Hepatocyte (in vitro differentiated cells): ENCODE results near the gene FOXRED1.

ENCODE experiments used
- EZH2 ChIP-seq: fragments of 200-600 bp; sonication (generic); IDR thresholded peaks from 2 replicates; pipeline ENCODE4 v1.6.1; 2016; ENCODE audit warnings: antibody characterized with exemption, mild to moderate bottlenecking, borderline replicate concordance
- EZH2phosphoT487 ChIP-seq: fragments of 200-600 bp; sonication (generic); IDR thresholded peaks from one replicate; pipeline ENCODE4 v1.6.1; 2018; ENCODE audit warnings: antibody characterized with exemption, mild to moderate bottlenecking, low read depth, moderate library complexity; ENCODE audit not compliant: unreplicated experiment, severe bottlenecking
- TF ChIP-seq, protein P1 (sequence below): fragments of 200-600 bp; sonication (generic); IDR thresholded peaks from 2 replicates; pipeline ENCODE4 v1.5.1; 2016; ENCODE audit warnings: antibody characterized with exemption, mild to moderate bottlenecking; ENCODE audit not compliant: poor library complexity

DNA sequence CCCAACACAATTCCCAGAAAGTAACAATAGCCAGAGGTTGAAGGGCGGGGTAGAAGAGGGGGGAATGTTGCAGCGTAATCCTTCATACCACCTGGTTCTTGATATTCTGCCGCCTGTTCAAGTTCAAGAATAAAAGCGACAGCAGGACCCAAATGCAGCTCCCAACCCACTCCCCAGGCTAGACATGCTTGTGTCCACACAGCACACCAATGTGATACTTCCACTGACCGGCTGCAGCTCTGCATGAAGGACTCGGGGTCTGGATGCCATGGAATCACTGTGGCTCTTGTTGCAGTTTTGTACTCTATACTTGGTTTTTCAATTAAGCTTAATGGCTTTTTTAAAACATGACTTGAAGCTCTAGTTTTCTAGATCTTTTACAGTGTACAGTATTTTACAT, 6.7 kb upstream of the FOXRED1 start:
- TF ChIP-seq, protein P1, sequence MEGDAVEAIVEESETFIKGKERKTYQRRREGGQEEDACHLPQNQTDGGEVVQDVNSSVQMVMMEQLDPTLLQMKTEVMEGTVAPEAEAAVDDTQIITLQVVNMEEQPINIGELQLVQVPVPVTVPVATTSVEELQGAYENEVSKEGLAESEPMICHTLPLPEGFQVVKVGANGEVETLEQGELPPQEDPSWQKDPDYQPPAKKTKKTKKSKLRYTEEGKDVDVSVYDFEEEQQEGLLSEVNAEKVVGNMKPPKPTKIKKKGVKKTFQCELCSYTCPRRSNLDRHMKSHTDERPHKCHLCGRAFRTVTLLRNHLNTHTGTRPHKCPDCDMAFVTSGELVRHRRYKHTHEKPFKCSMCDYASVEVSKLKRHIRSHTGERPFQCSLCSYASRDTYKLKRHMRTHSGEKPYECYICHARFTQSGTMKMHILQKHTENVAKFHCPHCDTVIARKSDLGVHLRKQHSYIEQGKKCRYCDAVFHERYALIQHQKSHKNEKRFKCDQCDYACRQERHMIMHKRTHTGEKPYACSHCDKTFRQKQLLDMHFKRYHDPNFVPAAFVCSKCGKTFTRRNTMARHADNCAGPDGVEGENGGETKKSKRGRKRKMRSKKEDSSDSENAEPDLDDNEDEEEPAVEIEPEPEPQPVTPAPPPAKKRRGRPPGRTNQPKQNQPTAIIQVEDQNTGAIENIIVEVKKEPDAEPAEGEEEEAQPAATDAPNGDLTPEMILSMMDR, result no peak
- no peak for TF ChIP-seq EZH2
- no peak for TF ChIP-seq EZH2phosphoT487
